ENCODE measurements around the gene NAXD.
"Not testable (repeated sequence)": the region's sequence is repeated elsewhere in the genome, so short reads cannot be mapped to it uniquely, and the experiment has no call there.

The NAXD gene

DNA sequence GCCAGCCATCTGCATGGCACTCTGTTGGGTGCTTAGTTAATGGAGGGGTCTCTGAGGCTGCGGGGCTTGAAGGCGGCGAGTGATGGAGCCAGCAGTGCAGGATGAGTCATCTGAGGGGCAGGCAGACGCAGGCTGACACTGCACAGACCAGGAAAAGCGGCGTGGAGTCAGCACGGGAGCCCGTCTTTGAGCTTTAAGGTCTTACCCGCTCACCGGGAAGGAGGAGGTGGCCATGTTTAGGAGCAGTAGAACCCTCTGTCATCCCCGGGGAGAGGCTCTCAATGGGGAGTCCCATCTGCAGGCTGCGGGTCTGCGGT lies 13.1 kb downstream of the NAXD start:
- DNase-seq (ENCODE audit: low spot score), result no peak

DNA sequence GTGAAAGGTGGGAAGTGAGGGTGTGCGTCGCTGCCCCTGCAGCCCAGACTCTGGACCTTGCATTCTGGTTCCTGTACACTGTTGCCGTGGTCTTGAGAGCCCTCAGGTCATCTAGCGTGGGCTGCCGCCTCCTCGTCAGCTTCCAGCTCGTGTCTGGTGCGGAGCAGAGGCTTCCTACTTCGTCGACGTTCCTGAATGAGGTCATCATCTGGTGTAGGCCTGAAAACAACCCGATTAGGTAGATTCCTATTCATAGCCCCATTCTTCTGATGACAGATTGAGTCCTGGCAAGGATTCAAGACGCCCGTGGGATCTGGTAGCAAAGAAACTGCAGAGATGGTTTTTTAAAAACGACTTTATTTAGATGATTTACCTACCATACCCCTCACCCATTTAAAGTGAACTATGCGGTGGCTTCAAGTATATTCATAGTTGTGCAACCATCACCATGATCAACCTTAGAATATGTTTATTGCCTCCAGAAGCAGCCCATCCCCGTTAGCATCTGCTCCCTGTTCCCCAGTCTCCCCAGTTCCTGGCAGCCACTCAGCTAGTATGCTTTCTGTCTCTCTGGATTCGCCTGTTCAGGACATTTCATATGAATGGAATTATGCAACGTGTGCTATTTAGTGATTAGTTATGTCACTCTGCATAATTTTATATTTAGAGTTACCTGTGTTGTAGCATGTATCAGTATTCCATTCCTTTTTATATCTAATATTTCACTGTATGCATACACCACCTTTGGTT lies 13.8 kb downstream of the NAXD start:
- no peak for DNase-seq (ENCODE audit: low spot score)

DNA sequence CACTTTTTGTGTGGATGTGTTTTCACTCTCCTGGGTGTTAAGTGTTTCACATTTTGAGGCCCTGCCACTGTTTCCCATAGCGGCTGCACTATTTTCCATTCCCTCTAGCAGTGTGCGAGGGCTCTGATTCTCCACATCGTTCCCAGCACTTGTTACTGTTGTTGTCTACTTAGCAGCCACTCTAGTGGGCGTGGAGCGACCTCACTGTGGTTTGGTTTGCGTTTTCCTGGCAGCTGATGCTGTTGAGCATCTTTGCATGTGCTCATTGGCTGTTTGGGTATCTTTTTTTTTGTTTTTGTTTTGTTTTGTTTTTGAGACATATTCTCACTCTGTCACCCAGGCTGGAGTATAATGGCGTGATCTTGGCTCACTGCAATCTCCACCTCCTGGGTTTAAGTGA lies 14.4 kb downstream of the NAXD start:
- DNase-seq (ENCODE audit: low spot score), result no peak

DNA sequence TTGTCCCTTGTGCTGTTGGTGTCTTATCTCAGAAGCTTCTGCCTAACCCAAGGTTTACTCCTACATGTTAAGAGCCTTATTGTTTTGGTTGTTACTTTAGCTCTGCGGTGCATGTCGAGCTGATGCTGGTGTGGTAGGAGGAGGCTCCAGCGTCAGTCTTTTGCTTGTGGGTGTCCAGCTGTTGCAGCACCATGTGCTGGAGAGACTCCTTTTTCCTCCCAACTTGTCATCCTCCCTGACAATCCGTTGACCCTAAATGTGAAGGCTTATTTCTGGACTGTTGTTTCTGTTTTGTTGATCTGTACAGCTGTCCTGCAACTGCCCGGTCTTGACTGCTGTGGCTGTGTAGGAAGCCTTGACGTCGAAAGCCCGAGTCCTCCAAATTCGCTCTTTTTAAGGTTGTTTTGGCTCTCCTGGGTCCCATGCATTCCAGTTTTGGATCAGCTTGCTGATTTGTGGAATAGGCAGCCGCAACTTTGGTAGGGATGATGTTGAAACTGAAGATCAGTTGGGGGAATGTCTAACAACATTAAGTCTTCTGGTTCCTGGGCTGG lies 15.3 kb downstream of the NAXD start:
- DNase-seq (ENCODE audit: low spot score), result no peak

DNA sequence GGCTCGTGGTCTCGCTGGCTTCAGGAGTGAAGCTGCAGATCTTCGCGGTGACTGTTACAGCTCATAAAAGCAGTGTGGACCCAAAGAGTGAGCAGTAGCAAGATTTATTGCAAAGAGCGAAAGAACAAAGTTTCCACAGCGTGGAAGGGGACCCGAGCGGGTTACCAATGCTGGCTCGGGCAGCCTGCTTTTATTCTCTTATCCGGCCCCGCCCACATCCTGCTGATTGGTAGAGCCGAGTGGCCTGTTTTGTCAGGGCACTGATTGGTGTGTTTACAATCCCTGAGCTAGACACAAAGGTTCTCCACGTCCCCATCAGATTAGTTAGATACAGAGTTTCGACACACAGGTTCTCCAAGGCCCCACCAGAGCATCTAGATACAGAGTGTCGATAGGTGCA lies 16.9 kb downstream of the NAXD start:
- not testable (repeated sequence) for DNase-seq (ENCODE audit: low spot score)

DNA sequence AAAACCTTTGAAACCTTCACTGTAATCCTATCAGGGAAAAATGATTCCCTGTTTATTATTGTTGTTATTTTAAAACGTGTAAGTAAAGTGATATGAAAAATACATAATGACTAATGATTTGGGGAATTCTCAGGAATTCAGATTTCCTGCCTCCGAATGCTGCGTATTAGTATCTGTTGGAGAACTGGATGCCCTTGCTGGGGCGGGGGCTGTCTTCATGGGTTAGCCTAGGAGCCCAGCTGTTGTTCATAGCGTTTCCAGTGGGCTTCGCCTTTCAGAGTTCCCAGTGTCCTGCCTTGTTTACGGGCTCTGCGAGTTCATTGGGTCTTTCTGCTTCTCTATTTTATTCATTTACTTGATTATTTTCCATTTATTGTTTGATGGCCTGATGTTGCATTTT lies 18.4 kb downstream of the NAXD start:
- no peak for DNase-seq (ENCODE audit: low spot score)

DNA sequence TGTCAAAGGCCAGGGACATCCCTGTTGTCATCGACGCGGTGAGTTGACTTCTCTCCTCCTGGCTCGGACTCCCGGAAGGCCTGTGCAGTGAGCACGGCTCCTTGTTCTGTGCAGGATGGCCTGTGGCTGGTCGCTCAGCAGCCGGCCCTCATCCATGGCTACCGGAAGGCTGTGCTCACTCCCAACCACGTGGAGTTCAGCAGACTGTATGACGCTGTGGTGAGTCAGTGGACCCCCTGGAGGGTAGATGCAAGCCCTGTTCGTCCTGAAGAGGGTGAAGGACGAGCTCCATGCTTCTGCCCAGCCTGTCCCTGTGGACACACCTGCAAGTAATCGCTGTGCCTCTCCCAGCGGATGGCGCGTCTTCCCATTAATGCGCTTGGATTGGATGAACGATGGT lies 19.2 kb downstream of the NAXD start:
- DNase-seq (ENCODE audit: low spot score), result no peak

DNA sequence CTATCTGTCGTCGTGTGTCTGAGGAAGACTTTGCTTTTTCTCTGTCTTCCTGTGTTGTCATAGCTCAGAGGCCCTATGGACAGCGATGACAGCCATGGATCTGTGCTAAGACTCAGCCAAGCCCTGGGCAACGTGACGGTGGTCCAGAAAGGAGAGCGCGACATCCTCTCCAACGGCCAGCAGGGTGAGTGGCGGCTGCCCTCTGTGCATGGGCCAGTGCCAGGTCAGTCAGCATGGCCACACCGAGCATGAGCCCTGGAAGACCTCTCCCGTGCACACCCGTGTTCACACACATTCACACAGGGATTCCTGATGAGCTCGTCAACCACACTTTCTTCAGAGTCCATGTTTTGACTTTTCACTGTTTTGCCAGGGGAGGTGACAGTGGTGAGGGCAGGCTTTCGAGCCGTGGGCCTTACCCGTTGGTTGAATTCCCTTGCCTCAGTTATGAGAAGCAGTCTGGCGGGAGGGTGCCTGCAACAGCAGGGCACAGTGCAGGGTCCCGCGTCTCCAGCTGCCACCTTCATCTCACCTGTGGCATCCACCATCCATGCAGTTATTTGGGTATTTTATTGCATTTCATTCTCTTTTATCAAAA lies 20.2 kb downstream of the NAXD start:
- no peak for DNase-seq (ENCODE audit: low spot score)

DNA sequence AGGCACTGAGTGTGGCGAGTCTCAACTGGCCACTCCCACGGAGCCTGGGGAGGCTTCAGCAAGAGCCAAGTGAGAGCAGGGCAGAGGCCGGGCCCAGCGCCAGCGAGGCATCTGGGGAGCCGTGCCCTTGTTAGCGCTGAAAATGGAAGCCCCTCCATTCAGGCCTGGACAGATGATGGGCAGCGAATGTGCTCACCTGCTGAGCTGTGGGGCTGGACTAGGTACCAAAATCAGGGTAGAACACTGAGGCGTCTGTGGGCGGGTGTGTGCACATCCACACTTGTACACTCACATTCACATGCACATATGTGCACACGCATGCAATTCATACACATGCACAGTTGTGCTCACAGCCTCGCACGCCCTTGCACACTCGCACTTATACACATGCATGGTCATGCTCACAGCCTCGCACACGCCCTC lies 20.7 kb downstream of the NAXD start:
- DNase-seq (ENCODE audit: low spot score), result no peak

DNA sequence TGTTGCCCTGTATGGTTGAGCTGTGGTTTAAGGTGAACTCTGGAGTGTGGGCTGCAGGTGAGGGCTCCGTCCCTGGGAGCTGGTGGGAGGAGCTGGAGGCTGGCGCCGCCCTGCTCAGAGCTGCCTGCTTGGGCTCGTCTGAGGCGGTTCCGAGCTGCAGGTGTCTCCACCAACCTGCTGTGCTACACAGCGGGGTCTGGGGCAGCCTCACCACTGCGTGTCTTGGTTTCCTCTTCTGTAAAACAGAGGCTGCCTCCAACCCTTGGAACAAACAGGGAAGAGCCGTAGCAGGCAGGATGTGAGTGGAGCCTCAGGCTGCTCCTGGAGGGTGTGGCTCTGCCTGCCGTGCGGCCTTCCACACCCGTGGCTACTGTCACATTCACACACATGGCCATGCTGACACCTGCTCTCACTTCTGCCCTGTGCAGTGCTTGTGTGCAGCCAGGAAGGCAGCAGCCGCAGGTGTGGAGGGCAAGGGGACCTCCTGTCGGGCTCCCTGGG lies 21.4 kb downstream of the NAXD start:
- DNase-seq (ENCODE audit: low spot score), result no peak

DNA sequence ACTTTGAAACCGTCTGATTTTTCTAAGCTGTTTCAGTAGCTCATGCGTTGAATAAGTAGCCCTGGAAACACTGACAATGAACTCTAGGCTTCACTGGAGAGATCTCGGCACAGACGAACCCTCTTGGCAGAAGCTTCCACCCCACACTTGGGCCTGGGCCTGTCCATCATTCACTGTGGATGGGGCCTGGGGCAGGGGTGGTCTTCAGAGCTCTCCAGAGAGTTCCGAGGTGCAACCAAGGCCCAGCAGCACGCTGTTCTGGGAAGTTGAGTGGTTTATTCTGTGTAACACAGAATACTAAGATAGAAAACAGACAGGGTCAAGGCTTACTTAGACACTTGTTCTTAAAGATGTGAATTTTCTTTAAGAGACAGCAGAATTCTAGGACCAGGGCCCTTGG lies 21.9 kb downstream of the NAXD start:
- no peak for DNase-seq (ENCODE audit: low spot score)

DNA sequence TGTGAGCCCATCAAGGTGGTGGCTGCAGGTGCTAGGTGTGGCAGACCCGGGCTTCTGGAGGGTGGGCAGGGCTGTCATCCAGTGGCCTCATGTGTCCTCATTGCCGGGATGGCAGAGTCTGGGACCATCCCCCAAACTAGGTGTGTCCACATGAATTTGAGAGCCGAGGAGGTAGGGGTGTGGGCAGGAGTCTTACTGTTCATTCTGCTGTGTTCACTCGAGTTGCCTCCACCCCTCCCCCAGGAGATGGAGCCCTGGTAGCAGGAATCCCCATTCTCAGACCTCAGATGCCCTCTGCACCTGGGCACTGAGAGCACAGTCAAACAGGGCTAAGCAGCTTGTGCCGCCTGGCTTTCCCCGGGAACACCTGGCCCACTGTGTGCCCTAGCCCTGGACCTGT lies 22.4 kb downstream of the NAXD start:
- DNase-seq (ENCODE audit: low spot score), result no peak

DNA sequence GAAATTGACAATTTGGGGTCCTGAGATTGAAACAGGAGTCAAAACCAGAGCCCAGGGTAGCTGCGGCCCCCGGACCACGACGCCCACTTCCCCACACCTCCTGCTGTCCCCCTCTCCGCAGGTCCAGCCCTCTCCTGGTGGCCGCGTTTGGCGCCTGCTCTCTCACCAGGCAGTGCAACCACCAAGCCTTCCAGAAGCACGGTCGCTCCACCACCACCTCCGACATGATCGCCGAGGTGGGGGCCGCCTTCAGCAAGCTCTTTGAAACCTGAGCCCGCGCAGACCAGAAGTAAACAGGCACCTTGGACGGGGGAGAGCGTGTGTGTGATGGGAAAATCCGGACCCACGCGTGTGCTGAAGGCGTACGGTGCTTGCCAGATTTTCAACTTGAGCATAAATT lies 22.9 kb downstream of the NAXD start:
- no peak for DNase-seq (ENCODE audit: low spot score)

DNA sequence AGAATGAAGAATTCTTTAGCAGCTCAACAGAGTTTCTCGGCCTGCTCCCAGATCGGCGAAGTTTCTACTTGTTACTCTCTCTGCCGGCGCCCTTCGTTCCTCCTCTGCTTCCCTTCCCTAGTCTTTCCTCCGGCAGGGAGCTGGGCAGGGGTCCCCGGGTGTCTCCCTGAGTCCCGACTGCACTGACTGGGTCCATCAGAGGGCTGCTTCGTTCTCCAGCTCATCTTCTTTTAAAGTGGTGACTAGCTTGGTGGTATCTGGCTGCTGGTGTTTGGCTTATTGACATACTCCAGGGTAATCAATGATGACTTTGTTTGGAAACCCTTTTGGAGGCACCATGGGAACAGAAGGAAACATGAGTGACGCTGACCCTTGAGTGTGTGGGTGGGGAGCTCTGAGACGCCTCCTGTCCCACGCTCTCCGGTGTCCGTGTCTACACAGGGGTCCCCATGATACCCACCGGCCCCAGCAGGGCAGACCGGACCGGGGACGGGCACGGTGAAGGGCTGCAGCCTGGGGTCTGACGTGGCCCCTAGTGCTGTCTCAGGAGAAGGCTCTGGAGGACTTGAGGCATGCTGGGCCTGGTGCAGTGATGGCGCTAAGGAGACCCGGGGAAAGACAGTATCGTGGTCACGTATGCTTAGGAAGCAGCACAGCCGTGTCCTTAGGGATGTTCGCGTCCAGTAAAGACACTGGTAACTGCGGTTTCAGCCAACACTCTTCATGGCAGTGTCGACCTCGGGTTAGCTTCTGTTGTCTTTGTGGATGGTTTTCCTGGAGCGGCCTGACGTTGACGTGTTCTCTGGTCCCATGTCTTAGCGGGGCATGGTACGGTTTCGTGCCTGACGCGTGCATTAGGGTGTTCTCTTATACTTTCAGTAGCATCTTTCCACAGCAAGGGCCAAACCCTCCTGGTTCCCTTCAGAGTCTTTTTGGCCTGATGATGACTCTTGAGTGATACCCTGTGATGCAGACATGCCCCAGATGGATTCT lies 23.8 kb downstream of the NAXD start:
- DNase-seq (ENCODE audit: low spot score), result no peak

DNA sequence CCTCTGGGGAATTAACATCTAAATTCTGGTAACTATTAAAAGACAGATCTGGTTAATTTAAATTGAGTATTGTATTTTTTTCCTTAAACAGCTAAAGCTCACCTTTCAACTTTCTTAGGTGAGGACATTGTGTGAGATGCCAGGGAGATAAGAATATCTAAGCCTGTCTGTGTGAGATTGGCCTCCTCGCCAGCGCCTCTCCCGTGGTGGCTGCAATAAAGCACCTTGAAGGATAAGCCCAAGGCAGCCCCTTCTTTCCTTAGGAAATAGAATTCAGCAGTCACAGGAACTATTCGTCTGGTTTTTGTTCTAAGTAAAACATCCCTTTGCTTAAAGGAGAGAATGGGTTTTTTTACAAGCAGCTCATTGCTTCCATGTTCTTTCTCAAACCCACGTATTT lies 24.6 kb downstream of the NAXD start:
- DNase-seq (ENCODE audit: low spot score), result no peak

DNA sequence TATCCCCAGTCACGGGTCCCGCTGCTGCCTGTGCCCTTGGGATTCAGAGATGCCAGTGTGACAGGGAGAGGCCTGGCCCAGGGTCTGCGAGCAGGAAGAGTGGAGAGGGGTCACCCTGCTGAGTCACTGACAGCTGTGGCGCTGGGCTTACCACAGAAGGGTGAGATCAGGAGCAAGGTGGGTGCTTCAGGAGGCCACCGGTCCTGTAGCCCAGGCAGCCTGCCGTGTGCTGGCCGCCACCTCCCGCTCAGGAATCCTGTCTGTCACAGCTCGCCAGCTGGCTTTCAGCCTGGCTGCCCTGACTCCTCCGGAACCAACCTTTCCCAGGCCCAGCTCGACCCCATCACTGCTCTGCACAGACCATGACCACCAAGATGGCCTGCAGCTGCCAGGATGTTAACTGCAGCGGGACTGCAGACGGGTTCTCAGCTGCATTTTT lies 25.3 kb downstream of the NAXD start:
- DNase-seq (ENCODE audit: low spot score), result no peak

DNA sequence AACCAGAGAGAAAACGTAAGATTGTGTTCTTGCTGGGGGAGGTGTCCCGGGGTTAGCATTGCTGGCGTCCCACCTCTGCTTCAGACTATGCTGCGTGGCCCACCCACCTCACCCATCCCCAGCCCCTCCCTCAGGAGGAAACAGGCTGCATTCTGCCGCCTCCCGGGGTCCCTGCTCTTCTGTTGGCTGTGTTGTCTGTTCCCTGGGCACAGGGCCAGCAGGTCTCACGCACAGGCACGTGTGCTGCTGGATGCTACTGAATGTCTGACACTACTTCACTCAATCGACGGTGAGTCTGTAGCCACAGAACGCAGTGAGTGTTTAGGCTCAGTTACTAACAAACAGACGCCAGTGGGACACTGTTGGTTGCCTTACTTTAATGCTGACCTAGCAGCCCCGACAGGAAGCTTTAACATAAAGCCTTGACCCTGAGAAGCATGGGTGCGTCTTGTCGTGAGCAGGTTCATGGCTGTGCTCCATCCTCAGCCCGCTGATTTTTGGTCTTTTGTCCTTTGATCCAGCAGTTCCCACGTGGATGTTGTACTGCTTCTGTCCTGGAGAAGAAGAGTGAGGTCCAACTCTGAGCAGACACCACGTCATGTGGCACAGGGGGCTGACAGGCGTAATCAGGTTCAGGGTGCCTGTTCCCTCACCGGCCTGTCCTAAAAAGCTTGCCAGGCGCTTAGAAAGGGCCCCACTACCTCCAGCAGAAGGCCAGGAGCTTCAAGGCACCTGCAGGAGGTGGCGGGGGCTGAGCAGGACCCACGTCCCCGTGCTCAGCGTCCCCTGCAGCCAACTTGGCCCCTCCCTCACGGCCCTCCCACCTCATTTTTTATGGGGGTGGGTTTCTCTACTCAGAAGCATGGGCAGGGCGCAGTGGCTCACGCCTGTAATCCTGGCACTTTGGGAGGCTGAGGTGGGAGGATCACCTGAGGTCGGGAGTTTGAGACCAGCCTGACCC lies 26.0 kb downstream of the NAXD start:
- DNase-seq (ENCODE audit: low spot score), result no peak

DNA sequence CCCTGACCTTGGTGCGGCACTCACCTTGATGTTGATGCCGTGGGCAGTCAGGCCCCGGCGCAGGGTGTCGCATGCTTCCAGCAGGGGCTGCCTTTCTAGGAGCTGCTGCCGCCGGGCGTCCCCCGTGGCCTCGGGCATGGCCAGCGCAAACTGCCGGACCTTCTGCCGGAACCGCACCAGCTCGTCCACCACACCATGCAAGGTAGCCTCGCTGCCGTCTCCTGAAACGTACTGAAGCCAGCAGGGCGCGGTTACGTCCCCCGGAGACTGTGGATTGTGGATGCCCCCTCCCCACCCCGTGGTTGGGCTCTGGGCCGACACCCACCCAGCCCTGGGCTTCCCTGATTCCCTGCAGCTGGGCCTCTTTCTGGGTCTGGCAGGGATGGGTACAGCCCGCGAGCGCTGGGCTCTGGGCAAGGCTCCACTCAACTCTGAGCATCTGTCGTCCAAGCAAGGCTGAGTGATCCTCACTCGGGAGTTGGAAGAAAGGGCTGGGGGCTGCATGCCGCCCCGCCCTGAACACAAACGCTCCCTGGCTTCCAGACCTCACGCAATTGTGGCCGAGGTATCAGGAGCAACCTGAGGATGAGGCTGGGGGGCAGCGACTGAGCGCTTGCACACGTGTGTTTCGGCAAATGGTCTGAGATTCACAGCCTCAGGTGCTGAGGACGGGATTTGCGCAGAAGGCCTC lies 27.1 kb downstream of the NAXD start:
- no peak for DNase-seq (ENCODE audit: low spot score)

DNA sequence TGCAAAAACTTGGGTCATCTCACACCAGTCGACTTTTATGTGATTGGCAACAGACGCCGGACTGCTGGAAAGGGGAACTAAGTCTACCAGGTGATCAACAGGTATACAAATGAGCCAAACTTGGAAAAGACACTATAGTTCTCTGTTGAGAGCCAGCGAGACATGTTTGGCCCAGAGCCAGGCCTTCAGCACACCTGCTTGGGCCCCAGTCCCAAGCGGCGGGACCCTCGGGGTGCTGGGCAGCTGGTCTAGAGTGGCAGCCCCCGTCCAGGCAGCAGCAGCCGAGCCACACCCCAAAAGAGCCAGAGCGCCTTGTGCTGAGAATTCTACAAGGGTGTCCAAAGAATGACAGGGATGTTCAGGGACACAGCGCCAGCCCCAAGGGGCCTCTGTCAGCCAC lies 28.0 kb downstream of the NAXD start:
- no peak for DNase-seq (ENCODE audit: low spot score)

DNA sequence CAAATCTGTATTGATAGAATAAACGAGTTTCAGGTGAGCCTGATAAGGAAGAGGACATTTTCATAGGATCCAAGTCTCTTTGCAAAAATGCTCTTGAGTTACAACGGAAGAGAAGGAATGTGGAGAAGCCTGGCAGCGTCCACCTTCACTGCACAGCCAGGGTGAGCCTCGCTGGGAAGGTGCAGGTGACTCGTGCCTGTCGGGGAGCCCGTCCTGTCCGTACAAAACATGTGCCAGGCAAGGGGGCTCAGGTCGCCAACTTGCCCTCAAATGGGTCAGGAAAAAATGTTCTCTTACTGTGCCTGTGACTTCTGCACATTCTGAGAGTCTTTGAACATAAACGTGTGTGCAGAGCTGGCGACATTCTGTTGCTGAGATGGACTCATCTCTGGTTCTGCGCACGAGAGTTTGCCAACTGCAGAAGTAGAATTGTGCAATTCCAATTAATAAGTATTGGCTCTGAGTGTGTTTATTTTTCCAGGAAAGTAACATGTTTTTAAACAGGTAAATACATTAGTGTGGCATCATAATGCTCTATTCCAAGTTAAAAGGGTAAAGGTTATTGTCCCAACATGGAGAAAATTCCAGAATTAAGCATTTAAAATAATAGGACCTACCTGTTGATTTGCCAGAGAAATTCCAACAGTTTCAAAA lies 28.6 kb downstream of the NAXD start:
- DNase-seq (ENCODE audit: low spot score), result no peak

Data from COLO829 (cell line).